GM12873 (cell line): Measurements from ENCODE around the gene ABHD12.
A peak's percentile ranks its signal among the peaks of the same experiment; 100 is the strongest.

Experiments
- CTCF ChIP-seq: IDR thresholded peaks from 2 replicates; pipeline ENCODE4 v1.5.1; 2012; ENCODE audit warnings: low read depth, mild to moderate bottlenecking, moderate library complexity, low read length, control low read depth; ENCODE audit not compliant: insufficient read depth; ENCODE audit errors: missing control alignments

ABHD12 gene

GRCh38 chr20:25323496-25324246 lies 67.0 kb downstream of the ABHD12 start:
- TF ChIP-seq CTCF = no peak

DNA sequence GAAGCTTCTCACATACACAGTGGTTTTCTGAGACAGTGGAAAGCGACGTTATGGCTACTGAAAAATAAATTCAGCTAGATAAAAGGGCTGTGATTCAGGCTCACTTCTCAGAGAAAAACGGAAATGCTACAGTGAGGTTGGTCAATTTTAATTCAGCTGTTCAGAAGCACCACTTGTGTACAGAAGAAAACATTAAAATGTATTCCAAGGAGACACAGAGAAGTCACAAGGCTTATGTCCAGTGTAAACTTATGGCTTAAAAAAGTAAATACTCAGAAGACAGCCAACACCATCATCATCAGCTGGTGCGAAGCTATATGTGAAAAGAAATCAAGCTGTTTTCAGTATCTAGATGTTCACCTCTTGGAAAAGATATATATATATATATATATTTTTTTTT lies 68.6 kb downstream of the ABHD12 start:
- no peak for TF ChIP-seq CTCF

GRCh38 chr20:25321262-25321831 lies 69.3 kb downstream of the ABHD12 start:
- TF ChIP-seq CTCF = no peak

- TF ChIP-seq CTCF = no peak
Measured at GRCh38 chr20:25320035-25320800, 70.4 kb downstream of the ABHD12 start.

DNA sequence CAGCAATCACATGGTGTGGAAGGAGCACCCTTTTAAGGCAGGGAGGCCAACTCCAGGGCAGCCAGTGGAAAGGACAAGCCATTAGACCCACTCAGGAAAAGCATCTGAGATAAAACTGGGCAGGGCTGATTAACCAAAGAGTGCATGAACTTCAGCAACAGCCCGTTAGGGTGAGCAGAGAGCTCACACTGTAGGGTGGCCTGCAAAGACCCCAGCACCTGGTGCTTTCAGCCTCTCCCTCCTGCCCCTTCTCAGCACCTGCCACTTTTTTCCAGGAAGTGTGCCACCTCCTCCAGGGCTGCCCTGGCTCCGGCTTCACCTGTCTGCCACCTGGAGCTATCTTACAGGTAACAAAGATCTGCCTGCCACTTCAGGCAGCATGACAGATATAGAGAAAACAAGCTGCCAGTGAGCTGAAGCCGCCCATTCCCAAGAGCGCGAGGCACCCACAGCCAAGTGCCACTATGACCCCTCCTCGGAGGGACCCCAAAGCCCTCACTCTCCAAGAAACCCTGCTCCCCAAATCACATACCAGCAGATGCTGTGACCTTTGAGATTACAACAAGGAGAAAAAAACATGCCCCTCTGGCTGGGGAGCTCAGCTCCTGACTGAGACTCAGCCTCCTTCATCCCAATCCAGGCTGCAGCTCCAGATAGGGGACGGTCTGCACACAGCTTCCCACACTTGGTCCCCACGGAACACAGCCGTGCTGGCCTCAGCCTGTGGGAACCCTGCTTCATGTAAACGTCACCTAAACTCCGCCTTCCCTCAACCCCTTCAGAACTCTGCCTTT lies 71.2 kb downstream of the ABHD12 start:
- TF ChIP-seq CTCF = peak; percentile 31

DNA sequence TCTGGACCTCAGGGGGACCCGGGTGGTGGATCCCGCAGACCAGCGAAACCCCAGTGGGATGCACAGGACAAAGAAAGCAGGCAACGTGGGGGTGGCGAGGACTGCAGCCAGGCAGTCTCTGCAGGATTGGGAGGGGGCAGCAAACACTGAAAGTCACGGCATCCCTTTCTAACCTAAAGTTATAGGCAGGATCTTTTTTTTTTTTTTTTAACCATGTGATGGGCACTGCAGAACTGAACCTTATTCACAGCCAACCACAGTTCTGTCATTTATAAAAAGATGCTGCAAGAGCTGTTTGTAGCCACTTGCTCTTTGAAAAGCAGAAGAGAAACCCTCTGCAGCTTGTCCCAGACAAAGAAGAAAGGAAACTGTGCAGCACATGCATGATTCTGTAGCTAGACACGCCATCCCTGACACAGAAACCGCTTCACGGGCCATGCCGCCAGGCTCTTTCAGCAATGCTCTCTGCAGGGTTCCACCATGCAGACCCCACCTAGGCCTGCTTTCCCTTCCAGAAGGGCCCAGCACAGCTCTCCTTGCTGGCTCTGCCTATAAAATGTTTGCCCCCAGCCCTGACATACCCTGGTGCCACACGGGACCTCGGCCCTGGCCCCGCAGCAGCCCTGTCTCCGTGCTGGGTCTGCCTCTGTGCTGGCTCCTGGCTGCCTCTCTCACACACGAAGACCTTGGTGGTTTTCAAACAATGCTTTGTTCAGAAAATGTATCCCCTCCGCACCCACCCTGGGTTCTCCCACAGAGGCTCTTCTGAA lies 72.0 kb downstream of the ABHD12 start:
- TF ChIP-seq CTCF = no peak
